IPS-15b (cell line): ENCODE results near the gene FLYWCH2.

ENCODE experiments used
- H3K27me3 ChIP-seq: one replicate; pipeline ENCODE4 v1.6.1; 2013; ENCODE audit warnings: low read length; ENCODE audit not compliant: control insufficient read depth, insufficient read depth
- H3K36me3 ChIP-seq: one replicate; pipeline ENCODE4 v1.6.1; 2013; ENCODE audit warnings: low read length; ENCODE audit not compliant: control insufficient read depth, insufficient read depth
- H3K4me1 ChIP-seq: one replicate; pipeline ENCODE4 v1.6.1; 2013; ENCODE audit warnings: mild to moderate bottlenecking, low read length; ENCODE audit not compliant: control insufficient read depth, insufficient read depth
- H3K4me3 ChIP-seq: one replicate; pipeline ENCODE4 v1.5.1; 2013; ENCODE audit warnings: low read depth, low read length
- H3K9ac ChIP-seq: one replicate; pipeline ENCODE4 v1.6.1; 2013; ENCODE audit warnings: low read depth, mild to moderate bottlenecking, low read length
- H3K9me3 ChIP-seq: one replicate; pipeline ENCODE4 v1.6.1; 2013; ENCODE audit warnings: mild to moderate bottlenecking, low read length; ENCODE audit not compliant: control insufficient read depth, insufficient read depth

FLYWCH2 gene, protein sequence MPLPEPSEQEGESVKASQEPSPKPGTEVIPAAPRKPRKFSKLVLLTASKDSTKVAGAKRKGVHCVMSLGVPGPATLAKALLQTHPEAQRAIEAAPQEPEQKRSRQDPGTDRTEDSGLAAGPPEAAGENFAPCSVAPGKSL

DNA sequence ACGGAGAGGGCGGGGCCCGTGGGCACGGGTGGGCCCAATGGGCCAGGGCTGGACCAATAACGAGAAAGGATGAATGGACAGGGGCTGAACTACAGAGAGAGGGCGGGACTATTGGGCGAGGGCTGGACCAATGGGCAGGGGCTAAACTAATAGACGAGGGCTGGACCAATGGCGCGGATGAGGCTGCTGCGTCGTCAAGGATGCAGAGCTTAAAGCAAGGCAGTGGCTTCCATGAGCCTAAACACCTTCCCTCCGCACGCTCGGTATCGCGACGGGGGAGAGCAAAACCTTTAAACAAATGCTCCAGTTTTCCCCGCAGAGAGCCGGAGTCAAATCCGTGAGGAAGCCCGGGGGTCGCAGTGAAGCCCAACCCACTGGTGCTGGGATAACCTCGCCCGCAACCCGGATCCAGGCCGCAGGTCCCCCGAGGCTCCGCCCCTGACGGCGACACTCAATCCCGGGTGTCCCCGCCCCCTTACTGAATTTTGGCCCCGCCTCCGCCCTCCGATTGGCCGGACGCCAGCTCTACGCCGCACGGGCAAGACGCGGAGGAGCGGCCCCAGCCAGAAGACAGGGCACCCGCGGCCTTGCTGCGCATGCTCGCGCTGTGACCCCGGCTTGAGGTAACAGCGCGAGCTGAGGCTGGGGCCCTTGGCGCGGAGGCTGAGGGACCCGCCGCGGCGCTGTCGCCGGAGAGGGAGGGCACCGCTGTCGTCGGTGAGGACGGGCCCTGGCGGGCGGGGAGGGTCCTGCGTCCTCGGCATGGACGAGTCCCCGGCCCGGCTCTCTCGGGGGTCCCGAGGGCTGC is at the start of gene FLYWCH2:
Gene FLYWCH2, plus strand, starts transcription at position 566 of the 808 bp plus-strand sequence. CDS start 13,235 bp downstream, outside the sequence.
- Histone ChIP-seq H3K4me1 (no peaks in the 10 kb centered on the region), H3K27me3 (peaks cover 2% of the 10 kb centered on the region), H3K9me3 (no peaks in the 10 kb centered on the region), H3K36me3 (peaks cover 3% of the 10 kb centered on the region), H3K9ac (peak within 1 kb of the TSS; percentile 47), H3K4me3 (peak within 1 kb of the TSS; percentile 69)

DNA sequence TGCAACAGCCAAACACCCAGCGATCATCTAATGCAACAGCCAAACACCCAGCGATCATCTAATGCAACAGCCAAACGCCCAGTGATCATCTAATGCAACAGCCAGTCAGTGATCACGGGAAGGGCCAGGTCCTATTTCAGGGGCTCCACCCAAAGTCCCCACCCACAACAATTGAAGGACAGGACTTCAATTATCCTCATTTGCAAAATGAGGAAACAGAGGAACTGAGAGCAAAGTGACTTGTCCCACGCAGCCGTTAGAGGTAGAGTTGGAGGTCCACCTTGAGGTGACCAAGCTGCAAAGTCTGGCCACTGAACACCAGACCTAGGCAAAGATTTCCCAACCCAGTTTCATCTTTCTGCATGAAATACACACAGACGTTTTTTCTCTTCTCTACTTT is 49.2 kb upstream of the FLYWCH2 start:
- H3K9ac ChIP-seq, result no peak overlapping the region

DNA sequence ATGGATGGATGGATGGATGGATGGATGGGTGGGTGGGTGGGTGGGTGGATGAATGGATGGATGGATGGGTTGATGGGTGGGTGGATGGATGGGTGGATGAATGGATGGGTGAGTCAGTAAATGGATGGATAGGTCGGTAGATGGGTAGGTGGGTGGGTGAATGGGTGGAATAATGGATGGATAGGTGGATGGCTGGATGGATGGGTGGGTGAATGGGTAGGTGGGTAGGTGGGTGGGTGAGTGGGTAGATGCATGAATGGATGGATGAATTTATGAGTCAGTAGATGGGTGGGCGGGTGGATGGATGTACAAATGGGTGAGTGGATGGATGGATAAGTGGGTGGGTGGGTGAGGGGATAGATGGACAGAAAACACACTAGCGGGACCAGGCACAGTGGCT is 48.0 kb upstream of the FLYWCH2 start:
- no peak overlapping the region for H3K4me3 ChIP-seq

More for the DNA sequence above, 49.2 kb upstream of the FLYWCH2 start:
- H3K4me3 ChIP-seq, result no peak overlapping the region
- H3K9me3 ChIP-seq, result no peaks in the 10 kb centered on the region
- no peaks in the 10 kb centered on the region for H3K27me3 ChIP-seq
- H3K4me1 ChIP-seq, result peaks cover 6% of the 10 kb centered on the region
- H3K36me3 ChIP-seq, result no peaks in the 10 kb centered on the region

DNA sequence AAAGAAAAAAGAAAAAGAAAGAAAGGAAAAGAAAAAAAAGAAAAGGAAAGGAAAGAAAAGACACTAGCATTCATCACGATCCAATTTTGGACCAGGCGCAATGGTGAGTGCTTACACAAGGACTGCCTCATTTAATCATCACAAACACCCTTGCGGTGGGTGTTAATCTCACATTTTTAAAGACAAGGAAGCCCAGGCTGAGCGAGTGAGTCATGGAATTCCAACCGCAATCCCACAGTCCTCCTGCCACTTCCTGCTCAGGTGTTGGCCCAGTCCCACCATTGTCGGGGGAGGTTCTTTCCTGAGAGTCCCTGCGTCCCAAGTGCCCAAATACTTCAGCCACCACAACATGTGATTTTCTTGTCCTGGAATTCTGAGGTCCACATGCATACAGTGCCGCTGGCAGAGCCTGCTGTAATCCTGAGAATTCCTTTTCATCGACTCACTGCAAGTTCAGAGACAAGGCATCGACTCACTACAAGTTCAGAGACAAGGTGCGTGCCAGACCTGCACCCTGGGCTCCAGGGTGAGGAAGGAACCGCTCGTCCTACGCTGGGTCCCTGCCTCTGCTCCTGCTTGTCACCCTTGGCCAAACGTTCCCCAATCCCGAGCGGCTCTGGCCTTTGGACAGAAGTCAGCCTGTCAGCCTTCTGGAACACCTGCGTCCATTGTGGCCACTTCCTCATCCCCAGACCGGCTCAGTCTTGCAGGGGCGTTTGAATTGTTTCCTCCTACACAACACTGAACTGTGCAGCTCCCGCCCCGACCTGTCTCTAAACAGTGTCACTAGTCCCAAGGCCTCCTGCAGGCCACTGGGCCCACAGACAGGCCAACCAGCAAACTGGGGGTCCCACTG is 47.1 kb upstream of the FLYWCH2 start:
- Histone ChIP-seq H3K4me3 (no peak overlapping the region), H3K36me3 (no peaks in the 10 kb centered on the region), H3K9ac (no peak overlapping the region)

More for the DNA sequence above, 48.0 kb upstream of the FLYWCH2 start:
- no peaks in the 10 kb centered on the region for H3K9me3 ChIP-seq
- H3K9ac ChIP-seq, result no peak overlapping the region
- no peaks in the 10 kb centered on the region for H3K36me3 ChIP-seq
- no peaks in the 10 kb centered on the region for H3K27me3 ChIP-seq
- peaks cover 6% of the 10 kb centered on the region for H3K4me1 ChIP-seq

DNA sequence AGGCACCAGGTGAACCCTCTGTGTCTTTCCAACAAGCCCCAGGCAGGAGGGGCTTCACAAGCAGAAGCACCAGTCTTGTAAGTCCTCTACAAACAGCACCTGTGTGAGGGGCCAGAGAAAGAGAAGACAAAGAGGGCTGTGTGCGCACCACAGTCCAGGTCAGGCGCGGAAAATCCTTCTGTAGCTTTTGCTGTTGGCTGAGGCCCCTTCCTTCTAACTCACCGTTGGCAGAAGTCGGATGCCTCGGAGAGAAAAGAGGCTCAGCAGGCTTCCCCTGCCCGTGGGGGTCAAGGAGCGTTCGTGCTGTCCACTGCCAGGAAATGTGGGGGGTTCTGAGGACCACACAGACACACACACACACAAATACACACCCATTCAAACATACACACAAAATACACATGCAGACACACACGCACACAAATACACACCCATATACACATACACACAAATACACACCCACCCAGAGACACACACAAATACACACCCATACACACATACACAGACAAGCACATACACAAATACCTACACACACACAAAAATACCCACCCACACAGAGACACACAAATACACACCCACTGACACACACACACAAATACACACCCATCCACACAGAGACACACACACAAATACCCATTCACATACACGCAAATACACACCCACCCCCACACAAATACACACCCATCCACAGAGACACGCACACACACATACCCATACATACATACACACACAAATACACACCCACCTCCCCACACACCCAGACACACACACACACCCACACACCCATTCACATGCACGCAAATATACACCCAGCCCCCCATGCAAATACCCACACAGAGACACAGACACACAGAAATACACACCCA is 46.1 kb upstream of the FLYWCH2 start:
- Histone ChIP-seq H3K27me3 (no peaks in the 10 kb centered on the region), H3K4me1 (peaks cover 6% of the 10 kb centered on the region), H3K9me3 (no peaks in the 10 kb centered on the region), H3K4me3 (no peak overlapping the region), H3K9ac (no peak overlapping the region), H3K36me3 (no peaks in the 10 kb centered on the region)

More for the DNA sequence above, 47.1 kb upstream of the FLYWCH2 start:
- Histone ChIP-seq H3K4me1 (peaks cover 6% of the 10 kb centered on the region), H3K27me3 (no peaks in the 10 kb centered on the region), H3K9me3 (no peaks in the 10 kb centered on the region)

DNA sequence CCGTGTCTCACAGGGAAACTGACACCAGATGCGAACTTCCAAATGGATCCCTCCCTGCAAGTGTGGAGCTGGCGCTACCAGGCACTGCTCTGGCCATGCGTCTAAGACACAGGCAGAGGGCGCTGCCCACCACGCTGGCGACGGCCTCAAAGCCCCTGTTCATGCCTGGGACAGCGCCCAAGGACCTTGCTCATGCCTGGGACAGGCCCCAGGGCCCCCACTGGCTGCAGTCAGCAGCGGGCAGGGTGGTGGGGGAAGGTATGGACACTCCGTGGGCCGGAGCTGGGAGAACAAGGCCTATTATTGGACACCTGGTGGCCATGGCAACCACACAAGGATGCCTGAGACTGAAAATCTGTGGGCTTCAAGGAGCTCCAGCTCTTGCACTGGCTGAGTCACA is 44.1 kb upstream of the FLYWCH2 start:
- H3K4me3 ChIP-seq, result no peak overlapping the region
- H3K36me3 ChIP-seq, result no peaks in the 10 kb centered on the region
- peak overlapping the region; percentile 32 for H3K9ac ChIP-seq
- H3K9me3 ChIP-seq, result no peaks in the 10 kb centered on the region
- H3K27me3 ChIP-seq, result peaks cover 3% of the 10 kb centered on the region
- peaks cover 6% of the 10 kb centered on the region for H3K4me1 ChIP-seq

DNA sequence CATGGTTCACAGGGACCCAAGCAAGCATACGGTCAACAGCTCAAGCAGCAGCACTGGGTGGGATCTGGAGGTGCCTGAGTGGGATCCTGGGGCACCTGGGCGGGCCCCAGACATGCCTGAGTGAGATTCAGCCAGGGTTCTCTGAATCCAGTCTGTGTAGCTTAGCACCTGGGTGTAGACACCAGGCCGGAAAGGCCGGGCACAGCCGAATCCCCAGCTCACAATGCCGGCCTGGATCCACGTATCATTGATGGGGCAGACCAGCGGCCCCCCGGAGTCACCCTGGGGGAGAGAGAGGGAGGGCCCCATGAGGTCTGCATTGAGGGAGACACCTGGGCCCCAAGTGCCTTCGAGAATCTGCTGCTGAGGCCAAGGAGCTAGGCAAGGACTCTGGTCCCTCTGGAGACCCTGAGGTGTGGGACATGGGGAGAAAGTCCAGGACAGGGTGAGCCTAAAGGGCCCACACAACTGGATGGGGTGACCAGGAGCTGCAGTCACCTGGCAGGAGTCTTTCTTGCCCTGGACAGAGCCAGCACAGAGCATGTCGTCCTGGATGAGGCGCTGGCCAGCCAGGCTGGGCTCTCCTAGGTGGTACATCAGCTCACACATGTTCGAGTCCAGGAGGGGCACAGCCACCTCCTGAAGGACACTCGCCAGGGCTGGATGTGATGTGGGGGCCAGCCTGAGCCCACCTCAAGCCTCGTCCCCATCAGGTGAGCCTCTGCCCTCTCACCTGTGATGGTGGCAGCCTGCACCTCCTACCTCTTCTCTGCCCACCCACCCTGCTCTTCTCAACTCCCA is 43.2 kb upstream of the FLYWCH2 start:
- Histone ChIP-seq H3K36me3 (no peaks in the 10 kb centered on the region), H3K9ac (no peak overlapping the region), H3K4me3 (no peak overlapping the region), H3K9me3 (no peaks in the 10 kb centered on the region), H3K27me3 (peaks cover 6% of the 10 kb centered on the region), H3K4me1 (peaks cover 6% of the 10 kb centered on the region)

DNA sequence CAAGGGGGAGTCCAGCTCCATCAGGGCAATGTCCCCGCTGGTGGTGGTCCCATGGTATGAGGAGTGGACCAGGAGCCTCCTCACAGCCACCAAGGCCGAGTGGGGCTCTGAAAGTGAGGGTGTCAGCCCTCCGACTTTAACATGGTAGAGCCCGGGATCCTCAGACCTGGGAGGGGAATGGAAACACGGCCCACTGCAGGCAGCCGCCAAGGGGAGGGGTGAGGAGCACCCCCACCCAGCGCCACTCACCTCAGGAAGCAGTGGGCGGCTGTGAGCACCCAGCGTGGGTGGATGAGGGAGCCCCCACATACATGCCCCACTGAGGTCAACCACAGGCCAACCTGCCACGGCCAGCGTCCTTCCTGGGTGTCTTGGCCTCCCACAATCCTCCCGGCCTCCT is 42.1 kb upstream of the FLYWCH2 start:
- Histone ChIP-seq H3K4me3 (no peak overlapping the region), H3K36me3 (no peaks in the 10 kb centered on the region), H3K4me1 (peaks cover 2% of the 10 kb centered on the region)

DNA sequence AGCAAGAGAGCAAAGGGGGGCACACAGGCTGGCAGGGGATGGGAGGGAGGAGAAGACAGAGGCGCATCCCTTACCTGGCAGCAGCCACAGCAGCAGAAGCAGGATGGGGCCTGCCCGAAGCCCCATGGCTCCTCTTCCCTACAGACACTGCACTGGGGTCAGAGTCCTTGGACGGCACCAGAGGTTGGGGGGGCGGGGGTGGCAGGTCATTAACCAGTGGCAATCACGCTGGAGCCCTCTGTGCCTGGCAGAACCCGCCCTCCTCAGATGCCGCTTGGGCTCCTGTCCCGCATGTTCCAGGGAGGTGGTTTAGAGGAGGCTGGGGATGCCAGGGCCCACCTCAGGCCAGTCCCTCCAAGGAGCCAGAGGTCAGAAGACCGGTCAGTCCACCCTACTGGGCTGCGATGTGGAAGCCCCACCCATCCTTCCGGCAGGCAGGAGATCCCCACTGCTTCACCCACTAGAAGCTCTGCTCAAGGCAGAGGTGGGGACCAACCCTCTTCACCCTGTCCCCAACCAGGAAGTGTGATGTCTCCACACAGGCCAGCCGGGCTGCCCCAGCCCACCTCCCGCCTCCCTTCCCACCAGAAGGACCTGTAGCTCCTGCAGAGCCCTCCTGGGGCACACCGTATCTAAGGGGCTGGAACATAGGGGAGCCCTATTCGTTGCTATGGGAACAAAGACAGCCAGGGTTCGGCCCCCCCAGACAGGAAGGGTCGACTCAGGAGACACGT is 41.2 kb upstream of the FLYWCH2 start:
- Histone ChIP-seq H3K9me3 (no peaks in the 10 kb centered on the region), H3K4me3 (peak overlapping the region; percentile 58), H3K36me3 (no peaks in the 10 kb centered on the region), H3K4me1 (no peaks in the 10 kb centered on the region), H3K9ac (no peak overlapping the region), H3K27me3 (peaks cover 14% of the 10 kb centered on the region)

More for the DNA sequence above, 42.1 kb upstream of the FLYWCH2 start:
- Histone ChIP-seq H3K9ac (no peak overlapping the region), H3K9me3 (no peaks in the 10 kb centered on the region), H3K27me3 (peaks cover 9% of the 10 kb centered on the region)

DNA sequence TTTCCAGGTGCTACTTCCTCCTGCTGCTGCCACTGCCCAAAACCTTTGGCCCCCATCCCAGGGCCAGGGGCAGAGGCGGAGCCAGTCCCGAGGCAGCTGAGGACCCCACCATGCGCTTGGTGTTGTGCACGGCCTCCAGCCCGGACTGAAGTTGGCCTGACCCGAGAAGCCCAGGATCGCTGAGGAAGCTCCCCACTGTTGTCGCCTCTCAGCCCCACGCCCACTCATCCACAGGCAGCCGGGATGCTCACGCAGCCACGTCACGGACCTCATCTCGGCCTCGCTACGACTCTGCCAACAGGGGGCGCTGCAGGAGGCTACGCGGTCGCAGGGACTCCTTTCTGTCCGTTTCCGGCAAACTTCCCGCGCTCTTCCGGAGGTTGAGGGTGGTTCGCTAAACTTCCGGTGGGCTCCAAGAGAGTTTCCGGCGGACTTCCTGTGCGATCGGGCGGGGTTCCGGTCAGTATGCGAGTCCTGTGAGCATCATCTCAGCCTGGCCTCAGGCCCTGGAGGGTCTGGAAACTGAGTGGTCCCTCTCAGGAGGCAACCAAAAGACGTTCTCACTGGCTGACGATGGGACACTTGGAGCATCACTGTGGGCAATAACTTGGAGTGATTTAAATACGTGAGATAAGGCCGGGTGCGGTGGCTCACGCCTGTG is 40.5 kb upstream of the FLYWCH2 start:
- peak overlapping the region; percentile 58 for H3K4me3 ChIP-seq

More for the DNA sequence above, 40.5 kb upstream of the FLYWCH2 start:
- peaks cover 14% of the 10 kb centered on the region for H3K27me3 ChIP-seq
- H3K4me1 ChIP-seq, result no peaks in the 10 kb centered on the region
- no peak overlapping the region for H3K9ac ChIP-seq
- no peaks in the 10 kb centered on the region for H3K36me3 ChIP-seq
- no peaks in the 10 kb centered on the region for H3K9me3 ChIP-seq
